Cardiac muscle cell (in vitro differentiated cells and primary cell): ENCODE data around the gene MRC2. TPM values are rescaled to one million over a fixed set of nuclear protein-coding genes. Genes with fewer than 3 reads are reported as not detected.
"Not testable (repeated sequence)": the region's sequence is repeated elsewhere in the genome, so short reads cannot be mapped to it uniquely, and the experiment has no call there.

ENCODE experiments used
- DNase-seq, 2 donors: peaks; one replicate each; pipeline versions ENCODE4 v3.0.0 to v3.0.0-alpha.2; 2010 to 2017; ENCODE audit warnings: low read depth in 1 of 2, low spot score in 1 of 2
- H3K27ac ChIP-seq: fragments of 200-600 bp; sonication (generic); 2 replicates; pipeline ENCODE4 v1.5.1; 2016
- H3K27me3 ChIP-seq: fragments of 200-600 bp; sonication (generic); 2 replicates; pipeline ENCODE4 v1.6.0; 2016; ENCODE audit warnings: control low read depth
- H3K36me3 ChIP-seq: fragments of 200-600 bp; sonication (generic); 2 replicates; pipeline ENCODE4 v1.5.1; 2016; ENCODE audit warnings: control low read depth
- H3K4me1 ChIP-seq: fragments of 200-600 bp; sonication (generic); 2 replicates; pipeline ENCODE4 v1.8.1; 2017; ENCODE audit warnings: low read depth, mild to moderate bottlenecking, mixed run types
- H3K4me3 ChIP-seq: fragments of 200-600 bp; sonication (generic); 2 replicates; pipeline ENCODE4 v1.5.1; 2016; ENCODE audit warnings: mild to moderate bottlenecking
- H3K9me3 ChIP-seq: fragments of 200-600 bp; sonication (generic); 2 replicates; pipeline ENCODE4 v1.5.1; 2017; ENCODE audit warnings: low read depth, mild to moderate bottlenecking, control low read depth
- CTCF ChIP-seq: IDR thresholded peaks from 2 replicates; pipeline ENCODE4 v1.5.1; 2012; ENCODE audit warnings: low read depth, mild to moderate bottlenecking, low read length
- polyA plus RNA-seq: library from polyadenylated mRNA; unstranded; fragments of >200 nt; fragmentation: Nextera tagmentation; extraction: Ambion mirVana; gene quantifications from 2 replicates; pipeline ENCODE4 v1.2.1, GENCODE V29; 2016
- total RNA-seq: library from RNA; depleted of rRNA; stranded (reverse); fragments of >200 nt; gene quantifications from 2 replicates; pipeline ENCODE4 v1.2.3, GENCODE V29; 2016

MRC2 gene
- total and polyA plus RNA-seq, 2 experiments from 2014 or later, result 53.1 to 136 TPM

GRCh38 chr17:62692721-62693431 is 65.4 kb downstream of the MRC2 start:
- H3K27ac ChIP-seq, result no peak overlapping the region
- TF ChIP-seq CTCF, result peak; percentile 61
- H3K27me3 ChIP-seq, result no peaks in the 10 kb centered on the region
- H3K9me3 ChIP-seq, result no peaks in the 10 kb centered on the region
- no peaks in the 10 kb centered on the region for H3K36me3 ChIP-seq
- peaks cover 5% of the 10 kb centered on the region for H3K4me1 ChIP-seq
- DNase-seq, result peak; percentile 54 to 56
- no peak overlapping the region for H3K4me3 ChIP-seq

- no peak overlapping the region for H3K27ac ChIP-seq
- no peak for DNase-seq
- H3K27me3 ChIP-seq, result no peaks in the 10 kb centered on the region
- H3K9me3 ChIP-seq, result no peaks in the 10 kb centered on the region
- H3K4me1 ChIP-seq, result peaks cover 5% of the 10 kb centered on the region
- no peak overlapping the region for H3K4me3 ChIP-seq
- no peak for TF ChIP-seq CTCF
- H3K36me3 ChIP-seq, result no peaks in the 10 kb centered on the region
Measured at GRCh38 chr17:62693616-62694409, 66.3 kb downstream of the MRC2 start.

GRCh38 chr17:62695093-62695738 is 67.7 kb downstream of the MRC2 start:
- not testable (repeated sequence) for H3K27me3 ChIP-seq, H3K4me1 ChIP-seq, DNase-seq, H3K9me3 ChIP-seq, H3K36me3 ChIP-seq, H3K27ac ChIP-seq, H3K4me3 ChIP-seq

GRCh38 chr17:62696256-62696655 is 68.8 kb downstream of the MRC2 start:
- TF ChIP-seq CTCF, result no peak
- Histone ChIP-seq H3K27ac (no peak overlapping the region), H3K27me3 (no peaks in the 10 kb centered on the region), H3K4me3 (no peak overlapping the region), H3K36me3 (no peaks in the 10 kb centered on the region), H3K9me3 (no peaks in the 10 kb centered on the region), H3K4me1 (peaks cover 5% of the 10 kb centered on the region)
- no peak for DNase-seq

- Histone ChIP-seq H3K36me3 (no peaks in the 10 kb centered on the region), H3K4me3 (no peak overlapping the region), H3K9me3 (no peaks in the 10 kb centered on the region), H3K27me3 (no peaks in the 10 kb centered on the region), H3K4me1 (peaks cover 5% of the 10 kb centered on the region), H3K27ac (no peak overlapping the region)
- DNase-seq, result no peak
- TF ChIP-seq CTCF, result no peak
Measured at GRCh38 chr17:62696726-62697490, 69.4 kb downstream of the MRC2 start.

- H3K36me3 ChIP-seq, H3K27ac ChIP-seq, H3K27me3 ChIP-seq, H3K4me3 ChIP-seq, H3K9me3 ChIP-seq, H3K4me1 ChIP-seq: not testable (repeated sequence)
- DNase-seq, result peak in 1 of 2 donors; percentile 42
Measured at GRCh38 chr17:62698459-62698858, 71.0 kb downstream of the MRC2 start.
